Stimulated activated memory B cell treated with anti-CD40 and anti-IgM and Interleukin-4, amounts not matched to agents 10 μg/mL and 1 μg/mL and 100 μg/mL, for 72 hours (primary cell): Measurements from ENCODE around the gene ASIC1.
A peak's percentile ranks its signal among the peaks of the same experiment; 100 is the strongest.

Source experiments
- ATAC-seq: fragments of 150-1000 bp; cut with Tn5 transposase; 2 replicates; pipeline ENCODE4 v1.10.0; 2021
- H3K27ac Mint-ChIP-seq: one replicate; pipeline ENCODE4 v1.8.0; 2022; ENCODE audit warnings: mild to moderate bottlenecking, mixed read lengths
- H3K27me3 Mint-ChIP-seq: one replicate; pipeline ENCODE4 v1.8.0; 2022; ENCODE audit warnings: mixed read lengths
- H3K36me3 Mint-ChIP-seq: one replicate; pipeline ENCODE4 v1.8.0; 2022; ENCODE audit warnings: mixed read lengths
- H3K4me1 Mint-ChIP-seq: one replicate; pipeline ENCODE4 v1.8.0; 2022; ENCODE audit warnings: mixed read lengths
- H3K4me3 Mint-ChIP-seq: one replicate; pipeline ENCODE4 v1.8.0; 2022; ENCODE audit warnings: mild to moderate bottlenecking, moderate library complexity, mixed read lengths
- H3K9me3 Mint-ChIP-seq: one replicate; pipeline ENCODE4 v1.8.0; 2022; ENCODE audit warnings: mixed read lengths

Gene ASIC1

GRCh38 chr12:50050410-50051098 lies 6.8 kb upstream of the ASIC1 start:
- ATAC-seq, result no peak
- Mint-ChIP-seq H3K4me1 (peaks cover 2% of the 10 kb centered on the region), H3K36me3 (no peaks in the 10 kb centered on the region), H3K4me3 (no peak overlapping the region), H3K27me3 (peaks cover 48% of the 10 kb centered on the region), H3K9me3 (no peaks in the 10 kb centered on the region), H3K27ac (no peak overlapping the region)

- ATAC-seq, result no peak
These were observed 6.1 kb upstream of the ASIC1 start for GRCh38 chr12:50051101-50051806.

GRCh38 chr12:50052544-50052943 lies 4.9 kb upstream of the ASIC1 start:
- Mint-ChIP-seq H3K4me3 (no peak overlapping the region), H3K4me1 (peaks cover 19% of the 10 kb centered on the region), H3K27ac (no peak overlapping the region), H3K9me3 (no peaks in the 10 kb centered on the region), H3K36me3 (no peaks in the 10 kb centered on the region), H3K27me3 (peaks cover 67% of the 10 kb centered on the region)
- ATAC-seq, result no peak

More at GRCh38 chr12:50051101-50051806, 6.1 kb upstream of the ASIC1 start:
- Mint-ChIP-seq H3K4me3 (no peak overlapping the region), H3K36me3 (no peaks in the 10 kb centered on the region), H3K9me3 (no peaks in the 10 kb centered on the region), H3K27ac (no peak overlapping the region), H3K27me3 (peaks cover 55% of the 10 kb centered on the region), H3K4me1 (peaks cover 9% of the 10 kb centered on the region)

- H3K27ac Mint-ChIP-seq, result no peak overlapping the region
- H3K4me3 Mint-ChIP-seq, result no peak overlapping the region
- no peak for ATAC-seq
- H3K36me3 Mint-ChIP-seq, result no peaks in the 10 kb centered on the region
- peaks cover 19% of the 10 kb centered on the region for H3K4me1 Mint-ChIP-seq
- peaks cover 67% of the 10 kb centered on the region for H3K27me3 Mint-ChIP-seq
- H3K9me3 Mint-ChIP-seq, result no peaks in the 10 kb centered on the region
These were observed 4.4 kb upstream of the ASIC1 start for GRCh38 chr12:50052964-50053363.

- H3K27me3 Mint-ChIP-seq, result peaks cover 73% of the 10 kb centered on the region
- H3K4me1 Mint-ChIP-seq, result peaks cover 19% of the 10 kb centered on the region
These were observed 3.8 kb upstream of the ASIC1 start for GRCh38 chr12:50053583-50053982.

GRCh38 chr12:50055831-50056638 lies 1.4 kb upstream of the ASIC1 start:
- Mint-ChIP-seq H3K27me3 (peaks cover 76% of the 10 kb centered on the region), H3K36me3 (no peaks in the 10 kb centered on the region), H3K27ac (no peak overlapping the region), H3K4me3 (peak overlapping the region; percentile 46), H3K9me3 (no peaks in the 10 kb centered on the region), H3K4me1 (peaks cover 19% of the 10 kb centered on the region)
- peak; percentile 68 for ATAC-seq

More at GRCh38 chr12:50053583-50053982, 3.8 kb upstream of the ASIC1 start:
- Mint-ChIP-seq H3K27ac (no peak overlapping the region), H3K36me3 (no peaks in the 10 kb centered on the region), H3K4me3 (no peak overlapping the region), H3K9me3 (no peaks in the 10 kb centered on the region)
- no peak for ATAC-seq

- no peak for ATAC-seq
- Mint-ChIP-seq H3K36me3 (no peaks in the 10 kb centered on the region), H3K27ac (peak overlapping the region; percentile 50), H3K4me1 (peaks cover 19% of the 10 kb centered on the region), H3K9me3 (no peaks in the 10 kb centered on the region), H3K4me3 (peak overlapping the region; percentile 87), H3K27me3 (peaks cover 76% of the 10 kb centered on the region)
These were observed 788 bp upstream of the ASIC1 start for GRCh38 chr12:50056639-50056976.

- peaks cover 19% of the 10 kb centered on the region for H3K4me1 Mint-ChIP-seq
- ATAC-seq, result no peak
These were observed 687 bp downstream of the ASIC1 start for GRCh38 chr12:50057896-50058670.

GRCh38 chr12:50058743-50059312 lies 1.4 kb downstream of the ASIC1 start:
- Mint-ChIP-seq H3K4me3 (no peak overlapping the region), H3K9me3 (no peaks in the 10 kb centered on the region), H3K27me3 (peaks cover 74% of the 10 kb centered on the region), H3K4me1 (peaks cover 19% of the 10 kb centered on the region), H3K27ac (no peak overlapping the region), H3K36me3 (no peaks in the 10 kb centered on the region)
- no peak for ATAC-seq

More at GRCh38 chr12:50057896-50058670, 687 bp downstream of the ASIC1 start:
- Mint-ChIP-seq H3K4me3 (peak overlapping the region; percentile 56), H3K36me3 (no peaks in the 10 kb centered on the region), H3K27ac (no peak overlapping the region), H3K9me3 (no peaks in the 10 kb centered on the region), H3K27me3 (peaks cover 74% of the 10 kb centered on the region)

- ATAC-seq, result no peak
- H3K36me3 Mint-ChIP-seq, result no peaks in the 10 kb centered on the region
- peaks cover 81% of the 10 kb centered on the region for H3K27me3 Mint-ChIP-seq
- no peak overlapping the region for H3K4me3 Mint-ChIP-seq
- no peak overlapping the region for H3K27ac Mint-ChIP-seq
- H3K4me1 Mint-ChIP-seq, result peaks cover 19% of the 10 kb centered on the region
- no peaks in the 10 kb centered on the region for H3K9me3 Mint-ChIP-seq
These were observed 2.2 kb downstream of the ASIC1 start for GRCh38 chr12:50059440-50060119.

- no peak for ATAC-seq
- no peaks in the 10 kb centered on the region for H3K9me3 Mint-ChIP-seq
- no peaks in the 10 kb centered on the region for H3K36me3 Mint-ChIP-seq
- no peak overlapping the region for H3K4me3 Mint-ChIP-seq
- peaks cover 19% of the 10 kb centered on the region for H3K4me1 Mint-ChIP-seq
- H3K27me3 Mint-ChIP-seq, result peaks cover 82% of the 10 kb centered on the region
- no peak overlapping the region for H3K27ac Mint-ChIP-seq
These were observed 2.7 kb downstream of the ASIC1 start for GRCh38 chr12:50060120-50060468.

- ATAC-seq, result no peak
- Mint-ChIP-seq H3K9me3 (no peaks in the 10 kb centered on the region), H3K27me3 (peaks cover 72% of the 10 kb centered on the region), H3K4me3 (no peak overlapping the region), H3K36me3 (no peaks in the 10 kb centered on the region), H3K27ac (no peak overlapping the region), H3K4me1 (peaks cover 12% of the 10 kb centered on the region)
These were observed 3.8 kb downstream of the ASIC1 start for GRCh38 chr12:50061171-50061570.

- ATAC-seq, result no peak
- Mint-ChIP-seq H3K4me3 (no peak overlapping the region), H3K4me1 (peaks cover 2% of the 10 kb centered on the region), H3K9me3 (no peaks in the 10 kb centered on the region), H3K27ac (no peak overlapping the region), H3K36me3 (no peaks in the 10 kb centered on the region), H3K27me3 (peaks cover 63% of the 10 kb centered on the region)
These were observed 4.7 kb downstream of the ASIC1 start for GRCh38 chr12:50061946-50062686.
